IMR-90 (cell line): Measurements from ENCODE around the gene SIK3. TPM values are rescaled to one million over a fixed set of nuclear protein-coding genes. Genes with fewer than 3 reads are reported as not detected.

Experiments used
- ATAC-seq: fragments of 200-7000 bp; cut with Tn5 transposase; 2 replicates; pipeline ENCODE4 v1.9.1; 2020; ENCODE audit warnings: low read depth, mild to moderate bottlenecking, moderate library complexity
- BruUV-seq: library from RNA; stranded (reverse); fragments of 400-500 nt; replicated peaks from 2 replicates; lab custom pipeline; 2021; lab: Mats Ljungman, UMichigan
- CTCF ChIA-PET: fragments of 300-600 bp; formaldehyde crosslinking; extraction: SDS; loops from one replicate; lab custom pipeline; 2021; ENCODE audit warnings: antibody characterized with exemption; lab: Yijun Ruan, JAX
- POLR2A ChIA-PET: fragments of 300-600 bp; sonication (Branson Sonifier 250); formaldehyde crosslinking; loops from one replicate; lab custom pipeline; 2022; ENCODE audit warnings: antibody characterized with exemption; ENCODE audit not compliant: unreplicated experiment; lab: Charles Lee
- DNase-seq: peaks from one replicate; pipeline ENCODE4 v3.0.0; 2013
- H2AFZ ChIP-seq: replicated peaks from 2 replicates; pipeline ENCODE3; 2013; ENCODE audit warnings: low read length, mild to moderate bottlenecking; ENCODE audit not compliant: poor library complexity
- H2AK5ac ChIP-seq: 2 replicates; pipeline ENCODE4 v1.6.1; 2013; ENCODE audit warnings: low read depth, low read length, inconsistent platforms
- H2AK9ac ChIP-seq: replicated peaks from 2 replicates; pipeline ENCODE3; 2013; ENCODE audit warnings: mild to moderate bottlenecking, low read depth, low read length, moderate library complexity; ENCODE audit not compliant: poor library complexity
- H2BK120ac ChIP-seq: 2 replicates; pipeline ENCODE4 v1.6.1; 2013; ENCODE audit warnings: low read depth, low read length, inconsistent platforms
- H2BK15ac ChIP-seq: 3 replicates; pipeline ENCODE4 v1.6.1; 2013; ENCODE audit warnings: low read depth, low read length, inconsistent platforms
- H2BK20ac ChIP-seq: 2 replicates; pipeline ENCODE4 v1.6.1; 2013; ENCODE audit warnings: low read depth, mild to moderate bottlenecking, inconsistent platforms, low read length, moderate library complexity
- H2BK5ac ChIP-seq: 2 replicates; pipeline ENCODE4 v1.6.1; 2013; ENCODE audit warnings: mild to moderate bottlenecking, low read depth, low read length, inconsistent platforms; ENCODE audit not compliant: poor library complexity, severe bottlenecking
- H3K14ac ChIP-seq: replicated peaks from 2 replicates; pipeline ENCODE4 v1.6.1; 2013; ENCODE audit warnings: low read depth, low read length, inconsistent platforms
- H3K18ac ChIP-seq: 2 replicates; pipeline ENCODE4 v1.6.1; 2013; ENCODE audit warnings: low read depth, low read length, control low read depth
- H3K23ac ChIP-seq: 2 replicates; pipeline ENCODE4 v1.6.1; 2013; ENCODE audit warnings: low read depth, low read length, inconsistent platforms
- H3K27ac ChIP-seq: 2 replicates; pipeline ENCODE4 v1.5.1; 2013; ENCODE audit warnings: mild to moderate bottlenecking, control low read depth, low read length; ENCODE audit not compliant: insufficient read depth
- H3K27me3 ChIP-seq: 2 replicates; pipeline ENCODE4 v1.6.1; 2013; ENCODE audit warnings: low read length; ENCODE audit not compliant: control insufficient read depth, insufficient read depth
- H3K36me3 ChIP-seq: 2 replicates; pipeline ENCODE4 v1.6.1; 2013; ENCODE audit warnings: low read length, mixed read lengths; ENCODE audit not compliant: control insufficient read depth, insufficient read depth
- H3K4ac ChIP-seq: 2 replicates; pipeline ENCODE4 v1.6.1; 2013; ENCODE audit warnings: low read depth, low read length, inconsistent platforms
- H3K4me1 ChIP-seq: 2 replicates; pipeline ENCODE4 v1.6.1; 2013; ENCODE audit warnings: low read length, mixed read lengths; ENCODE audit not compliant: control insufficient read depth, insufficient read depth
- H3K4me2 ChIP-seq: 2 replicates; pipeline ENCODE4 v1.6.1; 2013; ENCODE audit warnings: low read depth, mild to moderate bottlenecking, control low read depth, low read length, moderate library complexity
- H3K4me3 ChIP-seq: 2 replicates; pipeline ENCODE4 v1.5.1; 2013; ENCODE audit warnings: low read depth, mild to moderate bottlenecking, control low read depth, low read length, moderate library complexity; ENCODE audit not compliant: insufficient read depth
- H3K56ac ChIP-seq: 2 replicates; pipeline ENCODE4 v1.6.1; 2013; ENCODE audit warnings: low read length, inconsistent platforms; ENCODE audit not compliant: insufficient read depth; ENCODE audit errors: extremely low read depth
- H3K79me1 ChIP-seq, 2 experiments: 2 replicates each; pipeline ENCODE4 v1.6.1; 2013; ENCODE audit warnings: low read length in 2 of 2, inconsistent platforms in 1 of 2, low read depth in 1 of 2
- H3K9ac ChIP-seq: 2 replicates; pipeline ENCODE4 v1.6.1; 2013; ENCODE audit warnings: low read depth, low read length, control low read depth
- H3K9me1 ChIP-seq: 2 replicates; pipeline ENCODE4 v1.6.1; 2013; ENCODE audit warnings: low read length, inconsistent platforms; ENCODE audit not compliant: insufficient read depth
- H3K9me3 ChIP-seq: 2 replicates; pipeline ENCODE4 v1.6.1; 2013; ENCODE audit warnings: low read length; ENCODE audit not compliant: control insufficient read depth, insufficient read depth
- H4K20me1 ChIP-seq: 2 replicates; pipeline ENCODE4 v1.6.1; 2013; ENCODE audit warnings: low read length, inconsistent platforms; ENCODE audit not compliant: insufficient read depth
- H4K5ac ChIP-seq: 2 replicates; pipeline ENCODE4 v1.6.1; 2013; ENCODE audit warnings: mild to moderate bottlenecking, low read depth, low read length, control low read depth
- H4K8ac ChIP-seq, 2 experiments: 2 replicates each; pipeline ENCODE4 v1.6.1; 2013; ENCODE audit warnings: low read depth in 2 of 2, low read length in 2 of 2, control low read depth in 1 of 2, inconsistent platforms in 1 of 2
- H4K91ac ChIP-seq: 2 replicates; pipeline ENCODE4 v1.6.1; 2013; ENCODE audit warnings: low read depth, low read length, inconsistent platforms; ENCODE audit not compliant: insufficient read depth
- BHLHE40 ChIP-seq: fragments of 150-350 bp; IDR thresholded peaks from 2 replicates; pipeline ENCODE4 v1.6.1; 2016; ENCODE audit warnings: mild to moderate bottlenecking, low read depth, low read length
- CEBPB ChIP-seq: IDR thresholded peaks from 2 replicates; pipeline ENCODE4 v1.6.1; 2012; ENCODE audit warnings: low read depth, low read length, improper control_type of control experiment
- CHD1 ChIP-seq: IDR thresholded peaks from 2 replicates; pipeline ENCODE4 v1.6.1; 2012; ENCODE audit warnings: low read depth, low read length, improper control_type of control experiment
- FOS ChIP-seq: fragments of 150-350 bp; IDR thresholded peaks from 2 replicates; pipeline ENCODE4 v1.6.1; 2016; ENCODE audit warnings: low read depth, low read length
- MAFK ChIP-seq: IDR thresholded peaks from 2 replicates; pipeline ENCODE4 v1.6.1; 2012; ENCODE audit warnings: low read depth, low read length, improper control_type of control experiment
- MAZ ChIP-seq: IDR thresholded peaks from 2 replicates; pipeline ENCODE4 v1.6.1; 2012; ENCODE audit warnings: low read depth, mild to moderate bottlenecking, low read length, improper control_type of control experiment, moderate library complexity, borderline replicate concordance
- MXI1 ChIP-seq: IDR thresholded peaks from 2 replicates; pipeline ENCODE4 v1.6.1; 2012; ENCODE audit warnings: low read depth, mild to moderate bottlenecking, low read length, moderate library complexity, borderline replicate concordance
- NFE2L2 ChIP-seq: fragments of 150-350 bp; IDR thresholded peaks from 2 replicates; pipeline ENCODE4 v1.6.1; 2016; ENCODE audit warnings: low read depth, mild to moderate bottlenecking, low read length
- POLR2A ChIP-seq: IDR thresholded peaks from 2 replicates; pipeline ENCODE4 v1.6.1; 2012; ENCODE audit warnings: mild to moderate bottlenecking, low read depth, low read length
- RAD21 ChIP-seq: IDR thresholded peaks from 2 replicates; pipeline ENCODE4 v1.6.1; 2012; ENCODE audit warnings: low read length, improper control_type of control experiment
- RCOR1 ChIP-seq: IDR thresholded peaks from 2 replicates; pipeline ENCODE4 v1.6.1; 2012; ENCODE audit warnings: mild to moderate bottlenecking, low read length, improper control_type of control experiment; ENCODE audit not compliant: insufficient replicate concordance
- RFX5 ChIP-seq: IDR thresholded peaks from 2 replicates; pipeline ENCODE4 v1.8.0; 2012; ENCODE audit warnings: low read depth, mild to moderate bottlenecking, low read length, moderate library complexity
- SMC3 ChIP-seq: fragments of 150-350 bp; IDR thresholded peaks from 2 replicates; pipeline ENCODE4 v1.6.1; 2016; ENCODE audit warnings: low read depth, mild to moderate bottlenecking, antibody characterized with exemption, low read length, moderate library complexity
- WGBS, 2 experiments: methylation state at CpG; one replicate each; pipeline versions ENCODE4 v1.1.5 to v1.1.7; 2013; ENCODE audit warnings: missing lambda C conversion rate in 2 of 2; ENCODE audit not compliant: insufficient read length in 1 of 2; ENCODE audit errors: extremely low coverage in 2 of 2; 5-methylcytosine and 5-hydroxymethylcytosine counted together
- dilution Hi-C: fragments of 300-500 bp; cut with HindIII; formaldehyde crosslinking; loops from one replicate; pipeline ENCODE4 v1.14.3; 2018; ENCODE audit warnings: low sequenced_read_pairs; ENCODE audit not compliant: unreplicated experiment
- in situ Hi-C: fragments of 300-500 bp; cut with MboI; formaldehyde crosslinking; loops from 3 replicates; pipeline ENCODE4 v1.14.3; 2019; ENCODE audit warnings: low sequenced_read_pairs, inconsistent platforms, mixed read lengths
- intact Hi-C: fragments of 100-400 bp; cut with micrococcal nuclease; formaldehyde crosslinking; loops from 2 replicates; pipeline ENCODE4 v1.10.0; 2022
- polyA plus RNA-seq, 3 experiments: library from polyadenylated mRNA; depleted of rRNA; stranded (reverse); fragments of >200 nt; gene quantifications; 2 replicates each; pipeline ENCODE4 v1.2.3, GENCODE V29; 2012; ENCODE audit warnings: low replicate concordance in 1 of 3
- total RNA-seq: library from RNA; depleted of rRNA; stranded (reverse); fragments of >200 nt; gene quantifications from 2 replicates; pipeline ENCODE4 v1.2.3, GENCODE V29; 2012
- TF ChIP-seq, protein P1 (sequence below): conservative IDR thresholded peaks from 2 replicates; pipeline ENCODE4 v1.5.1; 2012; ENCODE audit warnings: mild to moderate bottlenecking, low read depth, low read length, improper control_type of control experiment
- TF ChIP-seq, protein P2 (sequence below): fragments of 150-350 bp; IDR thresholded peaks from 2 replicates; pipeline ENCODE4 v1.6.1; 2016; ENCODE audit warnings: low read depth, mild to moderate bottlenecking, low read length, moderate library complexity, borderline replicate concordance
- TF ChIP-seq, protein P3 (sequence below): fragments of 150-350 bp; IDR thresholded peaks from 2 replicates; pipeline ENCODE4 v1.6.1; 2017; ENCODE audit warnings: mild to moderate bottlenecking, antibody characterized with exemption, low read length, low read depth

SIK3 gene
- total and polyA plus RNA-seq, 2 of the 4 experiments (the other 2 are of a cell fraction) = 8.2 to 9.1 TPM

DNA sequence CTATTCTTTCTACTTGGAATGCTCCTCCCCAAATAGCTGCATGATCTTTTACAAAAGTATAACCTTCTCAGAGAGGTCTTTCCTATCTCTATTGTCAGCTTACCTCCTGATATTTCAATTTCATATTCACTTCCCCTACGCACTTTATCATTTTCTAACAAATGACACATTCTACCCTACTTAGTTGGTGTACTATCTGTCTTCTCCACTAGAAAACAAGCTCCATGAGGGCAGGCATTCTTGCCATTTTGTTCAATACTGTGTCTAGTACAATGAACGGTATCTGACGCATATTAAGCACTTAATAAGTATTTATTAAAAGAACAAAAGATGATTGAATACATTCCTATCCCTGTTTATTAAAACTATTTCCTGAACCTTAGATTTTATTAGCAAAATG, 164.3 kb downstream of the SIK3 start:
- Histone ChIP-seq H3K4ac (no peak overlapping the region), H3K36me3 (no peaks in the 10 kb centered on the region), H2AK5ac (no peak overlapping the region), H2BK20ac (no peak overlapping the region), H3K27ac (no peak overlapping the region), H2AK9ac (no peak overlapping the region), H4K91ac (no peak overlapping the region), H3K14ac (no peak overlapping the region), H4K8ac (no peak overlapping the region), H3K4me3 (no peak overlapping the region), H3K9ac (no peak overlapping the region), H3K27me3 (no peaks in the 10 kb centered on the region), H3K18ac (no peak overlapping the region), H2BK15ac (no peak overlapping the region), H3K4me1 (peaks cover 9% of the 10 kb centered on the region), H3K4me2 (no peak overlapping the region), H3K56ac (no peak overlapping the region), H3K9me1 (no peaks in the 10 kb centered on the region; the same call in 1 of the 2 replicates), H3K9me3 (no peaks in the 10 kb centered on the region), H2BK120ac (no peak overlapping the region), H3K23ac (no peak overlapping the region), H4K20me1 (peaks cover under 1% of the 10 kb centered on the region; the same call in 1 of the 2 replicates), H2BK5ac (no peak overlapping the region), H4K5ac (no peak overlapping the region), H2AFZ (no peak overlapping the region), H3K79me1 (peaks cover 3 to 12% of the 10 kb centered on the region in 2 experiments; a peak in 3 of 4 replicates)
- in situ Hi-C loops = no loop called here
- ATAC-seq = no peak
- dilution Hi-C loops = no loop called here
- ChIA-PET POLR2A (no interaction called here), CTCF (no interaction called here)
- WGBS, 2 experiments = 80 to 100% methylated on average over 1 of the region's 3 CpGs
- no TSS peak for BruUV-seq
- no peak for TF ChIP-seq SMC3
- no peak for TF ChIP-seq CHD1
- no peak for TF ChIP-seq CEBPB
- TF ChIP-seq NFE2L2 = no peak
- no peak for TF ChIP-seq POLR2A
- no peak for TF ChIP-seq MAZ
- TF ChIP-seq RFX5 = no peak
- TF ChIP-seq RCOR1 = no peak
- no peak for TF ChIP-seq FOS
- TF ChIP-seq MXI1 = no peak
- TF ChIP-seq, protein P1, sequence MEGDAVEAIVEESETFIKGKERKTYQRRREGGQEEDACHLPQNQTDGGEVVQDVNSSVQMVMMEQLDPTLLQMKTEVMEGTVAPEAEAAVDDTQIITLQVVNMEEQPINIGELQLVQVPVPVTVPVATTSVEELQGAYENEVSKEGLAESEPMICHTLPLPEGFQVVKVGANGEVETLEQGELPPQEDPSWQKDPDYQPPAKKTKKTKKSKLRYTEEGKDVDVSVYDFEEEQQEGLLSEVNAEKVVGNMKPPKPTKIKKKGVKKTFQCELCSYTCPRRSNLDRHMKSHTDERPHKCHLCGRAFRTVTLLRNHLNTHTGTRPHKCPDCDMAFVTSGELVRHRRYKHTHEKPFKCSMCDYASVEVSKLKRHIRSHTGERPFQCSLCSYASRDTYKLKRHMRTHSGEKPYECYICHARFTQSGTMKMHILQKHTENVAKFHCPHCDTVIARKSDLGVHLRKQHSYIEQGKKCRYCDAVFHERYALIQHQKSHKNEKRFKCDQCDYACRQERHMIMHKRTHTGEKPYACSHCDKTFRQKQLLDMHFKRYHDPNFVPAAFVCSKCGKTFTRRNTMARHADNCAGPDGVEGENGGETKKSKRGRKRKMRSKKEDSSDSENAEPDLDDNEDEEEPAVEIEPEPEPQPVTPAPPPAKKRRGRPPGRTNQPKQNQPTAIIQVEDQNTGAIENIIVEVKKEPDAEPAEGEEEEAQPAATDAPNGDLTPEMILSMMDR = no peak
- no peak for TF ChIP-seq BHLHE40
- no peak for TF ChIP-seq RAD21
- TF ChIP-seq MAFK = no peak
- TF ChIP-seq, protein P2, sequence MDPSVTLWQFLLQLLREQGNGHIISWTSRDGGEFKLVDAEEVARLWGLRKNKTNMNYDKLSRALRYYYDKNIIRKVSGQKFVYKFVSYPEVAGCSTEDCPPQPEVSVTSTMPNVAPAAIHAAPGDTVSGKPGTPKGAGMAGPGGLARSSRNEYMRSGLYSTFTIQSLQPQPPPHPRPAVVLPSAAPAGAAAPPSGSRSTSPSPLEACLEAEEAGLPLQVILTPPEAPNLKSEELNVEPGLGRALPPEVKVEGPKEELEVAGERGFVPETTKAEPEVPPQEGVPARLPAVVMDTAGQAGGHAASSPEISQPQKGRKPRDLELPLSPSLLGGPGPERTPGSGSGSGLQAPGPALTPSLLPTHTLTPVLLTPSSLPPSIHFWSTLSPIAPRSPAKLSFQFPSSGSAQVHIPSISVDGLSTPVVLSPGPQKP = no peak
- TF ChIP-seq, protein P3, sequence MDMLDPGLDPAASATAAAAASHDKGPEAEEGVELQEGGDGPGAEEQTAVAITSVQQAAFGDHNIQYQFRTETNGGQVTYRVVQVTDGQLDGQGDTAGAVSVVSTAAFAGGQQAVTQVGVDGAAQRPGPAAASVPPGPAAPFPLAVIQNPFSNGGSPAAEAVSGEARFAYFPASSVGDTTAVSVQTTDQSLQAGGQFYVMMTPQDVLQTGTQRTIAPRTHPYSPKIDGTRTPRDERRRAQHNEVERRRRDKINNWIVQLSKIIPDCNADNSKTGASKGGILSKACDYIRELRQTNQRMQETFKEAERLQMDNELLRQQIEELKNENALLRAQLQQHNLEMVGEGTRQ = no peak
- intact Hi-C loops = no loop called here
- no peak for DNase-seq
